OCI-LY3 (cell line): Measurements from ENCODE around the gene KLHL25.

Experiments used
- H2AFZ ChIP-seq: fragments of 200-600, 300-600 bp; shearing (Covaris generic); 2 replicates; pipeline ENCODE4 v1.6.0; 2014; ENCODE audit warnings: antibody characterized with exemption, low read depth, low read length
- H3K27ac ChIP-seq: fragments of 200-600, 300-600 bp; sonication (generic); 2 replicates; pipeline ENCODE4 v1.5.1; 2014; ENCODE audit warnings: mild to moderate bottlenecking, low read length, moderate library complexity, mixed read lengths
- H3K27me3 ChIP-seq: fragments of 200-600, 300-600 bp; sonication (generic); 2 replicates; pipeline ENCODE4 v1.6.1; 2014; ENCODE audit warnings: low read depth, low read length, mixed read lengths
- H3K36me3 ChIP-seq: fragments of 200-600, 300-600 bp; sonication (generic); replicated peaks from 2 replicates; pipeline ENCODE3; 2014; ENCODE audit warnings: low read depth, low read length, mixed read lengths
- H3K4me1 ChIP-seq: fragments of 300-600, 200-600 bp; sonication (generic); 2 replicates; pipeline ENCODE4 v1.6.1; 2014; ENCODE audit warnings: low read length, mixed read lengths
- H3K4me2 ChIP-seq: fragments of 200-600, 300-600 bp; sonication (generic); 2 replicates; pipeline ENCODE4 v1.6.1; 2014; ENCODE audit warnings: low read length, mixed read lengths
- H3K4me3 ChIP-seq: fragments of 300-600, 200-600 bp; sonication (generic); 2 replicates; pipeline ENCODE4 v1.5.1; 2014; ENCODE audit warnings: antibody characterized with exemption, mild to moderate bottlenecking, low read length, moderate library complexity
- H3K79me2 ChIP-seq: fragments of 300-600, 200-600 bp; shearing (Covaris generic); 2 replicates; pipeline ENCODE4 v1.6.1; 2014; ENCODE audit warnings: mild to moderate bottlenecking, low read length, mixed read lengths
- H3K9ac ChIP-seq: fragments of 300-600, 200-600 bp; shearing (Covaris generic); 2 replicates; pipeline ENCODE4 v1.6.0; 2014; ENCODE audit warnings: mild to moderate bottlenecking, low read length, moderate library complexity
- H3K9me3 ChIP-seq: fragments of 200-600, 300-600 bp; shearing (Covaris generic); 2 replicates; pipeline ENCODE4 v1.6.1; 2014; ENCODE audit warnings: low read length, mixed read lengths; ENCODE audit not compliant: insufficient read depth
- H4K20me1 ChIP-seq: fragments of 200-600, 300-600 bp; sonication (generic); 2 replicates; pipeline ENCODE4 v1.6.1; 2016; ENCODE audit warnings: low read length, mixed read lengths; ENCODE audit not compliant: insufficient read depth
- EZH2phosphoT487 ChIP-seq: fragments of 200-600 bp; shearing (Covaris generic); IDR thresholded peaks from 2 replicates; pipeline ENCODE4 v1.6.1; 2018; ENCODE audit warnings: antibody characterized with exemption, mixed run types, low read depth
- TF ChIP-seq, protein P1 (sequence below): fragments of 200-600, 300-600 bp; sonication (generic); IDR thresholded peaks from 2 replicates; pipeline ENCODE4 v1.5.1; 2014; ENCODE audit warnings: antibody characterized with exemption, low read length, low read depth

The KLHL25 gene

GRCh38 chr15:85710340-85710842 is 84.3 kb downstream of the KLHL25 start:
- no peaks in the 10 kb centered on the region for H3K27me3 ChIP-seq
- peak overlapping the region; percentile 68 for H3K4me3 ChIP-seq
- H3K4me2 ChIP-seq: peak overlapping the region; percentile 88
- peaks cover 39% of the 10 kb centered on the region for H3K36me3 ChIP-seq
- TF ChIP-seq, protein P1, sequence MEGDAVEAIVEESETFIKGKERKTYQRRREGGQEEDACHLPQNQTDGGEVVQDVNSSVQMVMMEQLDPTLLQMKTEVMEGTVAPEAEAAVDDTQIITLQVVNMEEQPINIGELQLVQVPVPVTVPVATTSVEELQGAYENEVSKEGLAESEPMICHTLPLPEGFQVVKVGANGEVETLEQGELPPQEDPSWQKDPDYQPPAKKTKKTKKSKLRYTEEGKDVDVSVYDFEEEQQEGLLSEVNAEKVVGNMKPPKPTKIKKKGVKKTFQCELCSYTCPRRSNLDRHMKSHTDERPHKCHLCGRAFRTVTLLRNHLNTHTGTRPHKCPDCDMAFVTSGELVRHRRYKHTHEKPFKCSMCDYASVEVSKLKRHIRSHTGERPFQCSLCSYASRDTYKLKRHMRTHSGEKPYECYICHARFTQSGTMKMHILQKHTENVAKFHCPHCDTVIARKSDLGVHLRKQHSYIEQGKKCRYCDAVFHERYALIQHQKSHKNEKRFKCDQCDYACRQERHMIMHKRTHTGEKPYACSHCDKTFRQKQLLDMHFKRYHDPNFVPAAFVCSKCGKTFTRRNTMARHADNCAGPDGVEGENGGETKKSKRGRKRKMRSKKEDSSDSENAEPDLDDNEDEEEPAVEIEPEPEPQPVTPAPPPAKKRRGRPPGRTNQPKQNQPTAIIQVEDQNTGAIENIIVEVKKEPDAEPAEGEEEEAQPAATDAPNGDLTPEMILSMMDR: no peak
- TF ChIP-seq EZH2phosphoT487: 0 out of 2 replicates have a peak, but pooled peaks have one; percentile 39
- no peak overlapping the region for H2AFZ ChIP-seq
- H4K20me1 ChIP-seq: no peaks in the 10 kb centered on the region
- H3K79me2 ChIP-seq: peaks cover 33% of the 10 kb centered on the region
- H3K4me1 ChIP-seq: peaks cover 64% of the 10 kb centered on the region
- H3K27ac ChIP-seq: peak overlapping the region; percentile 95
- no peaks in the 10 kb centered on the region for H3K9me3 ChIP-seq
- H3K9ac ChIP-seq: peak overlapping the region; percentile 75
